ENCODE data around the gene OR4C46. TPM values are rescaled to one million over a fixed set of nuclear protein-coding genes. Genes with fewer than 3 reads are reported as not detected.

Gene OR4C46
- not detected in 2 replicates for total RNA-seq

GRCh38 chr11:54603898-54604297 is at the start of gene OR4C46:
OR4C46 (minus strand) TSS chr11:54603998; CDS start chr11:54603998, 0 bp downstream.

Other genes starting within 250 kb of the OR4C46 start
- gene OR4A5, start 102.8 kb upstream of the OR4C46 start, total RNA-seq: not detected in 2 replicates